Measurements from ENCODE around the gene HDAC6.
A peak's percentile ranks its signal among the peaks of the same experiment; 100 is the strongest.
"Not testable (repeated sequence)": the region's sequence is repeated elsewhere in the genome, so short reads cannot be mapped to it uniquely, and the experiment has no call there.

HDAC6 gene

DNA sequence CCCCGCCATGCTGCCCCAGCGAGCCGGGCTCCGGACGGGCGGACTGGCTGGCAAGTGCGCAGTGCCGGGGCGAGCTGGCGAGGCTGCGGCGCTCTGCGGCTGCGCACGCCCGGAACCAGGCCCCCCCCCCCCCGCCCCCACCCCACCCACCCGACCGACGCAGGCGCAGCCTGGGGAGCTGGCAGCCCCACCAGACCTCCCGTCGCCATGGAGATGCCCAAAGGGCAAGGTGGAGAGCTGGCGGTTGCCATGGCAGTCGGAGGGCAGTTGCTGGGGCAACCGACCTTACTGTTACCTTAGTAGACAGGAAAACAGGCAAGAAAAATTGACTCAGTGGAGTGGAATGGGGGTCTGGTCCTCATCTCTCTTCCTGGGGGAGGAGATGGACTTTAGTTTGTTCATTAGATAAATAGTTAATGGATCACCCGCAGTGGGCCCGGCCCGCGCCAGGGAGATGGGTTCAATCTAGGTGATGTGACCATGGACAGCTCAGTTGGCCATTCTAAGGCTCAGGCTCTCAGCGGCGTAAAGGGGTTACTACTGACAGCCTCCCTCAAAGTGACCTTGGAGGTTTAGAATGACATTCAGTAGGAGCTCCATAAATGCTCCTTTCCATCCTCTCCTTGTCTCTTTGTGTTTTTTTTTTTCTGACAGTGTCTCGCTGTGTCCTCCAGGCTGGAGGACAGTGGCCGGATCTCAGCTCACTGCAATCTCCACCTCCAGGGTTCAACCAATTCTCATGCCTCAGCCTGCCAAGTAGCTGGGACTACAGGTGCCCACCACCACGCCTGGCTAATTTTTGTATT, 33.9 kb downstream of the HDAC6 start, which contains the start of gene PCSK1N:
PCSK1N (minus strand) TSS at position 87 of the 806 bp plus-strand sequence; CDS start at position 9, 78 bp downstream.
- H3K4me1 ChIP-seq (ENCODE audit: insufficient read depth, insufficient read length) = peaks cover 7% of the 10 kb centered on the region

DNA sequence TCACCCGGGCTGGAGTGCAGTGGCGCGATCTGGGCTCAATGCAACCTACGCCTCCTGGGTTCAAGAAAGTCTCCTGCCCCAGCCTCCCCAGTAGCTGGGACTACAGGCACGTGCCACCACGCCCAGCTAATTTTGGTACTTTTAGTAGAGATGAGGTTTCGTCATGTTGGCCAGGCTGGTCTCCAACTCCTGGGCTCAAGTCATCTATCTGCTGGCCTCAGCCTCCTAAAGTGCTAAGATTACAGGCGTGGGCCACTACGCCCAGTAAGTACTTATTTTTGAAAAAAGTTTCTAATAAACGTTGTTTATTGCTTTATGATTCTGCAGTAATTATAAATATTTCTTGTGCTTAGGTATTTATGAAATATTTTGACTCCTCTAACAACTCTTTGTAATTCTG, 37.8 kb downstream of the HDAC6 start:
- H3K36me3 ChIP-seq (ENCODE audit: insufficient read depth, insufficient read length, low read length) = no peaks in the 10 kb centered on the region
- peaks cover 21% of the 10 kb centered on the region for H3K27me3 ChIP-seq (ENCODE audit: insufficient read depth, insufficient read length)
- TF ChIP-seq YY1 (IDR thresholded peaks at IDR 0.05; ENCODE audit: insufficient read depth, insufficient read length) (no peak), SUZ12 (IDR thresholded peaks at IDR 0.05; ENCODE audit: extremely low read depth, insufficient read depth, insufficient read length) (no peak), ZNF274 (IDR thresholded peaks at IDR 0.05; ENCODE audit: low read depth, low read length) (no peak)
- no peak for DNase-seq (ENCODE audit: low read depth, low spot score)
- H3K4me3 ChIP-seq (ENCODE audit: insufficient read length, low read depth) = no peak overlapping the region
- H3K9me3 ChIP-seq (ENCODE audit: insufficient read depth, low read length) = no peaks in the 10 kb centered on the region
- H3K4me1 ChIP-seq (ENCODE audit: insufficient read depth, insufficient read length) = no peaks in the 10 kb centered on the region
- H3K9ac ChIP-seq (ENCODE audit: insufficient read length, low read depth) = no peak overlapping the region

More for the DNA sequence above, 33.9 kb downstream of the HDAC6 start, which contains the start of gene PCSK1N:
- peaks cover 61% of the 10 kb centered on the region for H3K27me3 ChIP-seq (ENCODE audit: insufficient read depth, insufficient read length)
- no peaks in the 10 kb centered on the region for H3K9me3 ChIP-seq (ENCODE audit: insufficient read depth, low read length)
- H3K4me3 ChIP-seq (ENCODE audit: insufficient read length, low read depth) = peak within 1 kb of the TSS; percentile 49
- no peaks in the 10 kb centered on the region for H3K36me3 ChIP-seq (ENCODE audit: insufficient read depth, insufficient read length, low read length)
- TF ChIP-seq SUZ12 (IDR thresholded peaks at IDR 0.05; ENCODE audit: extremely low read depth, insufficient read depth, insufficient read length) (no peak), YY1 (IDR thresholded peaks at IDR 0.05; ENCODE audit: insufficient read depth, insufficient read length) (no peak), ZNF274 (IDR thresholded peaks at IDR 0.05; ENCODE audit: low read depth, low read length) (no peak)
- peak within 1 kb of the TSS; percentile 50 for H3K9ac ChIP-seq (ENCODE audit: insufficient read length, low read depth)
- DNase-seq (ENCODE audit: low read depth, low spot score) = no peak

DNA sequence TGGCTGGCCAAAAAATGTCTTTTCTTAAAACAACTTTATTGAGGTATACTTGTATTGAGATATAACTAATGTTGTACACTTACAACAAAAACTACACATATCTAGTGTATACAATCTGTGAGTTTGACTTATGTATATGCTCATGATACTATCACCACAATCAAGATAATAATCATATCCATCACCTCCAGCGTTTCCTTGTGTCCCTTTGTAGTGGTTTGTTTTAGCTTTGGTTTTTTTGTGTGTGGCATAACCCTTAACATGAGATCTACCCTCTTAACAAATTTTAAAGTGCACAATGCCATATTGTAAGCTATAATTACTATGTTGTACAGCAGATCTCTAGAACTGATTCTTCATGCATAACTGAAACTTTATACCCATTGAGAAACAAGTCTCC, 47.0 kb downstream of the HDAC6 start:
- Histone ChIP-seq H3K4me3 (ENCODE audit: insufficient read length, low read depth) (no peak overlapping the region), H3K27me3 (ENCODE audit: insufficient read depth, insufficient read length) (no peaks in the 10 kb centered on the region), H3K4me1 (ENCODE audit: insufficient read depth, insufficient read length) (no peaks in the 10 kb centered on the region), H3K36me3 (ENCODE audit: insufficient read depth, insufficient read length, low read length) (no peaks in the 10 kb centered on the region), H3K9me3 (ENCODE audit: insufficient read depth, low read length) (peaks cover 20% of the 10 kb centered on the region; the same call in 1 of the 2 replicates), H3K9ac (ENCODE audit: insufficient read length, low read depth) (no peak overlapping the region)
- no peak for DNase-seq (ENCODE audit: low read depth, low spot score)
- no peak for TF ChIP-seq ZNF274 (IDR thresholded peaks at IDR 0.05; ENCODE audit: low read depth, low read length)
- TF ChIP-seq YY1 (IDR thresholded peaks at IDR 0.05; ENCODE audit: insufficient read depth, insufficient read length) = no peak
- TF ChIP-seq SUZ12 (IDR thresholded peaks at IDR 0.05; ENCODE audit: extremely low read depth, insufficient read depth, insufficient read length) = no peak

DNA sequence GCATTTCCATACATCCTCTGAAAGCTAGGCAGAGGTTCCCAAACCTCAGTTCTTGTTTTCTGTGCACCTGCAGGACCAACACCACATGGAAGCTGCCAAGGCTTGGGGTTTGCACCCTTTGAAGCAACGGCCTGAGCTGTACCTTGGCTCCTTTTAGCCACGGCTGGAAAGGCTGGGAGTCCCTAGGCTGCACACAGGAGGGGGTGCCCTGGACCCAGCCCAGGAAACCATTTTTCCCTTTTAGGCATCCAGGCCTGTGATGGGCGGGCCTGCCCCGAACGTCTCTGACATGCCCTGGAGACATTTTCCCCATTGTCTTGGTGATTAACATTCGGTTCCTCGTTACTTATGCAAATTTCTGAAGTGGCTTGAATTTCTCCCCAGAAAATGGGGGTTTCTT, 51.0 kb downstream of the HDAC6 start:
- TF ChIP-seq YY1 (IDR thresholded peaks at IDR 0.05; ENCODE audit: insufficient read depth, insufficient read length) = no peak
- no peak overlapping the region for H3K4me3 ChIP-seq (ENCODE audit: insufficient read length, low read depth)
- H3K27me3 ChIP-seq (ENCODE audit: insufficient read depth, insufficient read length) = no peaks in the 10 kb centered on the region
- no peaks in the 10 kb centered on the region for H3K36me3 ChIP-seq (ENCODE audit: insufficient read depth, insufficient read length, low read length)
- H3K4me1 ChIP-seq (ENCODE audit: insufficient read depth, insufficient read length) = no peaks in the 10 kb centered on the region
- H3K9ac ChIP-seq (ENCODE audit: insufficient read length, low read depth) = no peak overlapping the region
- H3K9me3 ChIP-seq (ENCODE audit: insufficient read depth, low read length) = peaks cover 20% of the 10 kb centered on the region; the same call in 1 of the 2 replicates
- no peak for DNase-seq (ENCODE audit: low read depth, low spot score)

DNA sequence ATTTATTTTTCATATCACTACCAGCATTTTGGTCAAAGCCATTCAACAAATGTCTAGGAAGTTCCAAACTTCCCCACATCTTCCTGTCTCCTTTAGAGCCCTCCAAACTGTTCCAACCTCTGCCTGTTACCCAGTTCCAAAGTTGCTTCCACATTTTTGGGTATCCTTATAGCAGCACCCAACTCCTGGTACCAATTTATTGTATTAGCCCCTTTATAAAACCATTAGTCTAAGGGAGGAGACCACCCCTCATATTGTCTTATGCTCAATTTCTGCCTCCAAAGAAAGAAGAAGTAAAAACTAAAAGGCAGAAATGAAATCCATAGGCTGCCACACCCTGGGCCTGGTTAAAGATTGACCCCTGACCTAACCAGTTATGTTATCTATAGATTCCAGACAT, 51.6 kb downstream of the HDAC6 start:
- H3K9ac ChIP-seq (ENCODE audit: insufficient read length, low read depth); H3K27me3 ChIP-seq (ENCODE audit: insufficient read depth, insufficient read length); H3K4me3 ChIP-seq (ENCODE audit: insufficient read length, low read depth); DNase-seq (ENCODE audit: low read depth, low spot score); H3K36me3 ChIP-seq (ENCODE audit: insufficient read depth, insufficient read length, low read length); H3K4me1 ChIP-seq (ENCODE audit: insufficient read depth, insufficient read length): not testable (repeated sequence)
- H3K9me3 ChIP-seq (ENCODE audit: insufficient read depth, low read length) = peaks cover 20% of the 10 kb centered on the region; the same call in 1 of the 2 replicates

DNA sequence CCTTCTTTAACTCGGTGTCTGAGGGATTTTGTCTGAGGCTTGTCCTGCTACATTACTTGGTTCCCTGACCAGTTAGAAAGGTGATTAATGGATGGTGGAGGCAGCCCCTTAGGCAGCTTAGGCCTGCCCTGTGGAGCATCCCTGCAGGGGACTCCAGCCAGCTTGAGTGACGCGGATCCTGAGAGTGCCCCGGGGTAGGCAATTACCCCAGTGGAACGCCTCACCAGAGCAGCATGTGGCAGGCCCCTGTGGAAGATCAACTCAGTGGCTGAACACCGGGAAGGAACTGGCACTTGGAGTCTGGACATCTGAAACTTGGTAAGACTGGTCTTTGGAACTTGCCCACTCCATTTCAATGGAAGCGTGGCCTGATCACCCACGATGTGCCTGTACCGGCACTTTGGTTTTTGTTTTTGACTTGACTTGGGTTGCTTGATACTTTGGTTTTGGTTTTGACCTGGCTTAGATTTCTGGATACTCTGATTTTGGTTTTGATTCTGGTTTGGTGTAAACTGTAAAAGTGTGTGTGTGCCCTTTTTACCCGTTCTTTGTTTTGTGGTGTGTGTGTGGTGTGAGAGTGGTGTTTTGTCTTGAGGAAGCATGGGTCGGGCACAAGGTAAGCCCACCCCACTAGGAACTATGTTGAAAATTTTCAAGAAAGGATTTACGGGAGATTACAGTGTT, 52.4 kb downstream of the HDAC6 start:
- not testable (repeated sequence) for H3K36me3 ChIP-seq (ENCODE audit: insufficient read depth, insufficient read length, low read length); H3K4me3 ChIP-seq (ENCODE audit: insufficient read length, low read depth); H3K9ac ChIP-seq (ENCODE audit: insufficient read length, low read depth); H3K27me3 ChIP-seq (ENCODE audit: insufficient read depth, insufficient read length); DNase-seq (ENCODE audit: low read depth, low spot score); H3K4me1 ChIP-seq (ENCODE audit: insufficient read depth, insufficient read length)
- peaks cover 20% of the 10 kb centered on the region; the same call in 1 of the 2 replicates for H3K9me3 ChIP-seq (ENCODE audit: insufficient read depth, low read length)

DNA sequence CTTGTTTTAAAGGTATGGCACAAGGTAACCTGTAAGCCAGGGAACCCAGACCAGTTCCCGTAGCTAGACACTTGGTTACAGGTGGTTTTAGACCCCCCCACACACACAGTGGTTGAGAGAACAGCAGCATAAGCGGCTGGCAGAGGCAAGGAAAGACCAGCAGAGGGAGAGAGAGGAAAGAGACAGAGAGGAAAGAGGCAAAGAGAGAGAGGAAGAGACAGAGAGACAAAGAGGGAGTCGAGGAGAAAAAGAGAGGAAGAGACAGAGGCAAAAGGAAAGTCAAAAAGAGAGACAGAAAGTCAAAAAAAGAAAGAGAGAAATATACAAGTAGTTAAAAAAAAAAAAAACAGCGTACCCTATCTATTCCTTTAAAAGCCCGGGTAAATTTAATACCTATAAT, 53.0 kb downstream of the HDAC6 start:
- TF ChIP-seq SUZ12 (IDR thresholded peaks at IDR 0.05; ENCODE audit: extremely low read depth, insufficient read depth, insufficient read length) (no peak), ZNF274 (IDR thresholded peaks at IDR 0.05; ENCODE audit: low read depth, low read length) (no peak), YY1 (IDR thresholded peaks at IDR 0.05; ENCODE audit: insufficient read depth, insufficient read length) (no peak)
- H3K4me1 ChIP-seq (ENCODE audit: insufficient read depth, insufficient read length) = no peaks in the 10 kb centered on the region
- H3K9ac ChIP-seq (ENCODE audit: insufficient read length, low read depth) = no peak overlapping the region
- peaks cover 20% of the 10 kb centered on the region; the same call in 1 of the 2 replicates for H3K9me3 ChIP-seq (ENCODE audit: insufficient read depth, low read length)
- no peaks in the 10 kb centered on the region for H3K27me3 ChIP-seq (ENCODE audit: insufficient read depth, insufficient read length)
- H3K36me3 ChIP-seq (ENCODE audit: insufficient read depth, insufficient read length, low read length) = no peaks in the 10 kb centered on the region
- no peak for DNase-seq (ENCODE audit: low read depth, low spot score)
- no peak overlapping the region for H3K4me3 ChIP-seq (ENCODE audit: insufficient read length, low read depth)

Data from NT2/D1 (cell line).